Activated T-cell treated with anti-CD3 and anti-CD28 coated beads, Interleukin-2, amount 50 U/mL, for 48 hours (primary cell): ENCODE results near the gene CLDN6.
"Not testable (repeated sequence)": the region's sequence is repeated elsewhere in the genome, so short reads cannot be mapped to it uniquely, and the experiment has no call there.

Experiments used
- DNase-seq, 2 experiments: peaks; one replicate each; pipeline ENCODE4 v3.0.0-alpha.2; 2020

CLDN6 gene

GRCh38 chr16:3017794-3018506, at the start of gene CLDN6:
TSS of gene CLDN6 (minus strand) at chr16:3018183. CDS start at chr16:3016021, 2,162 bp downstream.
- peak; percentile 61 to 66 for DNase-seq

GRCh38 chr16:3066440-3066748, 48.4 kb upstream of the CLDN6 start:
- DNase-seq = peak in 1 of 2 experiments; percentile 46

- peak in 1 of 2 experiments; percentile 36 for DNase-seq
Measured at GRCh38 chr16:3065742-3066439, 47.9 kb upstream of the CLDN6 start.

- peak; percentile 85 for DNase-seq
Measured at GRCh38 chr16:3065069-3065741, 47.2 kb upstream of the CLDN6 start, which contains the start of gene IL32. TSS of gene IL32 (plus strand) at chr16:3065640. CDS start at chr16:3065812, 172 bp downstream.

- DNase-seq = no peak
Measured at GRCh38 chr16:3063625-3064386, 45.8 kb upstream of the CLDN6 start.

GRCh38 chr16:3062553-3062952, 44.6 kb upstream of the CLDN6 start:
- DNase-seq = no peak

GRCh38 chr16:3060339-3061127, 42.5 kb upstream of the CLDN6 start:
- no peak for DNase-seq

- no peak for DNase-seq
Measured at GRCh38 chr16:3059723-3060242, 41.8 kb upstream of the CLDN6 start.

GRCh38 chr16:3059041-3059722, 41.2 kb upstream of the CLDN6 start:
- peak; percentile 94 to 95 for DNase-seq

GRCh38 chr16:3058139-3059030, 40.4 kb upstream of the CLDN6 start:
- peak; percentile 72 to 74 for DNase-seq

- no peak for DNase-seq
Measured at GRCh38 chr16:3057181-3058138, 39.5 kb upstream of the CLDN6 start.

- no peak for DNase-seq
Measured at GRCh38 chr16:3056336-3057180, 38.6 kb upstream of the CLDN6 start.

- DNase-seq = not testable (repeated sequence)
Measured at GRCh38 chr16:3055734-3056115, 37.7 kb upstream of the CLDN6 start.

GRCh38 chr16:3054965-3055733, 37.2 kb upstream of the CLDN6 start:
- no peak for DNase-seq

- peak in 1 of 2 experiments; percentile 55 for DNase-seq
Measured at GRCh38 chr16:3053330-3053710, 35.3 kb upstream of the CLDN6 start.

GRCh38 chr16:3052571-3053329, 34.8 kb upstream of the CLDN6 start:
- DNase-seq = peak in 1 of 2 experiments; percentile 62
